Fibroblast of skin of left quadriceps (primary cell): ENCODE measurements around the gene WDR37.

Source experiments
- DNase-seq, 2 experiments: peaks; one replicate each; pipeline ENCODE4 v3.0.0-alpha.2; 2013; ENCODE audit warnings: low read depth in 2 of 2

The WDR37 gene

DNA sequence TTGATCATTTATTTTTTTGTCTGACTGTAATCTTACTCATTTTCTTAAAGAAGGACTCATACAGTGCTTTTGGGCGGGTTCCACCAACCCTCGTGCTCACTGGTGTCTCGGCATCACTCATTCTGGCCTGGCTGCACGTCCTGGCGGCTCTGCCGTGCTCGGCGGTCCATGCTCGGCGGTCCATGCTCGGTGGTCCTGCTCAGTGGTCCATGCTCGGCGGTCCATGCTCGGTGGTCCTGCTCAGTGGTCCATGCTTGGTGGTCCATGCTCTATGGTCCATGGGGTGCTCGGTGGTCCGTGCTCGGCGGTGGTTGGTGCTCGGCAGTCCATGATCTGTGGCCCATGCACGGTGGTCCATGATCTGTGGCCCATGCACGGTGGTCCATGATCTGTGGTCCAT, 72.5 kb downstream of the WDR37 start:
- DNase-seq: no peak

GRCh38 chr10:1130226-1130625, 74.0 kb downstream of the WDR37 start:
- no peak for DNase-seq

- no peak for DNase-seq
Observed at GRCh38 chr10:1130995-1131790, 75.0 kb downstream of the WDR37 start.

- DNase-seq: no peak
Observed at GRCh38 chr10:1132584-1132983, 76.4 kb downstream of the WDR37 start.

- DNase-seq: no peak
Observed at GRCh38 chr10:1133495-1134045, 77.4 kb downstream of the WDR37 start.

GRCh38 chr10:1134156-1134555, 78.0 kb downstream of the WDR37 start:
- no peak for DNase-seq

- DNase-seq: no peak
Observed at GRCh38 chr10:1136268-1136667, 80.1 kb downstream of the WDR37 start.

DNA sequence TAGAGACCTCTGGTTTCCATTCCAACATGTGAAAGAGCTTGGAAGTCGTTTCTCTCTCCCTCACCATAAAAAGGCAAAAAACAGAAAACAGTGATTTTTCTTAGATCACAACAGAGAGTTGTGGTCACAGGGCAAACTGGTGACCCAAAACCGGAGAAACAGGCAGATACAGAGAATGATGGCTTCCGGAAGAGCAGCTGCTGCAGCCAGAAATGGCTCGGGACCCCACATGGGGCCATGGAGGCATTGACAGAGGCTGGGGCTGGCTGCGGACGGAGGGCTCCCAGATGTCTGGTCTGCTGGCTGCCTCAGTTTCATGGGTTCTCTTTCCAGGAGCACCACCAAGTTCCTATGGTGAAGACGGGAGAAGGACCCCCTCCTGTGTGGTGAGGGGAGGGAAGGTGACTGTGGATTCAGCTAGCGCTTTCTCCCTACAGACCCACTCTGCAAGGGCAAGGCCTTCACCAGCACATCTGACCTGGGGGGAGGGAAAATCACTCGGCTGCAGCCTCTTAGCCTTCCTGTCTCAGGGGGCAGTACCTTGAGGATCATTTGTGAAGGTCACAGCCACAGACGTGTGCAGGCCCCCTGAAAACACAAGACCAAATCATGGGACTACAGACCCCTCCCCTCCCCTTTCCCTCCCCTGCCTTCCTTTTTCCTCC, 81.4 kb downstream of the WDR37 start:
- DNase-seq: no peak

GRCh38 chr10:1138529-1138928, 82.3 kb downstream of the WDR37 start:
- DNase-seq: no peak

GRCh38 chr10:1141261-1141660, 85.1 kb downstream of the WDR37 start:
- DNase-seq: no peak

DNA sequence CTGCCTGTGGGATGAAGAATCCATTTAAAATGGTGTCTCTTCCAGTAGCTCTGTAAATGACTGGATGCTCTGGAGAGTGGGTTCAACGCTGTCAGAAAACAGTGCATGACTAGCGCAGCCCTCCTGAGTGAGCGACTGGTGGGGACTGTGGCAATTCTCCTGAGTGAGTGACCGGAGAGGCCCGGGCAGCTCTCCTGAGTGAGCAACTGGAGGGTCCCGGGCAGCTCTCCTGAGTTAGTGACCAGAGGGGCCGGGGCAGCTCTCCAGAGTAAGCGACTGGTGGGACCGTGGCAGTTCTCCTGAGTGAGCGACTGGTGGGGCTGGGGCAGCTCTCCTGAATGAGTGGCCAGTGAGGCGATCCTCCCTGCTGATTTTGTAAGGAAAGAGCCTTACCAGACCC, 85.5 kb downstream of the WDR37 start:
- DNase-seq: no peak

- DNase-seq: no peak
Observed at GRCh38 chr10:1142596-1142995, 86.4 kb downstream of the WDR37 start.

DNA sequence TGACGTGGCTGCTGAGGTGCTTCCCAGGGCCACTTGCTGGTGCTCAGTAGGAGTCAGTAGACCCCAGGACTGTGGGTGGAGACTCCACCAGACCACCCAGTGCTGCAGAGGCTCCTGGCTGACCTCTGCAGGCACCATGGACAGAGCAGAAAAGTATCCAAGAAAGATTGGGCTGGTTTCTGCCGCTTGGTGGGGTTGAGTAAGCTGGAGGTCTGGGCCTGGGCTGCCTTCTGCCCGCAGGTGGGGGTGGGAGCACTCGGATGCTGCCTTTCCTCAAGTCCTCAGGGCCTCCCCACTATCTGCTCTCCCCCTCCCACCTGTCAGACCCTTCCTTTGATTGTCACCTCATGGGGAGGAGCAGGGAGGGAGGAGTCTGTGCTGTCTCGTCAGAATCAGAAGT, 91.6 kb downstream of the WDR37 start:
- DNase-seq: no peak

- no peak for DNase-seq
Observed at GRCh38 chr10:1148855-1149605, 92.8 kb downstream of the WDR37 start.

GRCh38 chr10:1149793-1150637, 93.8 kb downstream of the WDR37 start:
- DNase-seq: no peak

DNA sequence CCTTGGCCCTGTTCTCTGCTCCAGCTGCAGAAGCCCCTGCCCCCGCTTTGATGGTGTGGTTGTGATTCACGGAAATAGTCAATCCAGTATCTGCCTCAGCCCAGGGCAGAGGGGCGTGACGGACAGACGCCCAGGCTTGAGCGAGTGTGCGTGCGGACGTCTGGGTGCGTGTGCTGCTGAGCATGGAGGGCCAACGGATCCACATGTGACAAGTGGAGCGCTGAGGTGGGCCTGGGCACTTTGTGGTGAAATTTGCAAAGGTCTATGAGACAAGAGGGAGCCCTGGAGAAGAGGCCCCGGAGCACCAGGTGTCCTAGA, 94.4 kb downstream of the WDR37 start:
- DNase-seq: no peak

GRCh38 chr10:1151076-1152033, 95.2 kb downstream of the WDR37 start:
- no peak for DNase-seq

GRCh38 chr10:1152386-1153250, 96.4 kb downstream of the WDR37 start:
- no peak for DNase-seq

DNA sequence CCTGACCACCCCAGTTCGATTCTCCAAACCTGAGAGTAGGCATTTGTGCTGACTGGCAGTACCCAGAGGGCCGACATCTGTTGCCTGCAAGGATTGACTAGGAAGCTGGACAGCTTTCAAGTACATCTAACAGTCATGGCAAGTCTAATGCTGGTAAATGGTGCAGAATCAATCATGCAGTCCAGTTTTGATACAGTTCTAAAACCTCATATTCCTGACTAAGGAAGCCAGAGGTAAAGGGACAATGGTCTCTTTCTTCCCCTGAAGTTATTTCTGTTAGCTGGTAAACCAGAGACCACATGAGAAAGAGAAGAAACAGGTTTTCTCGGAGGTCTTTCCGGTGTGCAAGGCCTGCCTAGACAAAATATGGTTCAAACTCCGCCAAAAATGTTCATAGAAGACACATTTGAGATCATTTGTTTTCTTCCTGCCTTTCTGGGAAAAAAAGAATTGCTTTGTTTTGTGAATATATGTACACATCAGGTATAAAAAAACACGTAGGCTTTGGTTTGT, 97.1 kb downstream of the WDR37 start:
- no peak for DNase-seq
